PC-9 (cell line): ENCODE measurements around the gene SFI1.

Experiments
- EZH2 ChIP-seq: fragments of 200-600 bp; sonication (generic); IDR thresholded peaks from 2 replicates; pipeline ENCODE4 v1.8.0; 2017; ENCODE audit warnings: antibody characterized with exemption, low read depth
- TF ChIP-seq, protein P1 (sequence below): fragments of 200-600 bp; sonication (generic); conservative IDR thresholded peaks from 2 replicates; pipeline ENCODE4 v1.6.1; 2017; ENCODE audit warnings: mixed run types, antibody characterized with exemption, mild to moderate bottlenecking, moderate library complexity

GRCh38 chr22:31604137-31604705, 107.9 kb downstream of the SFI1 start:
- TF ChIP-seq, protein P1, sequence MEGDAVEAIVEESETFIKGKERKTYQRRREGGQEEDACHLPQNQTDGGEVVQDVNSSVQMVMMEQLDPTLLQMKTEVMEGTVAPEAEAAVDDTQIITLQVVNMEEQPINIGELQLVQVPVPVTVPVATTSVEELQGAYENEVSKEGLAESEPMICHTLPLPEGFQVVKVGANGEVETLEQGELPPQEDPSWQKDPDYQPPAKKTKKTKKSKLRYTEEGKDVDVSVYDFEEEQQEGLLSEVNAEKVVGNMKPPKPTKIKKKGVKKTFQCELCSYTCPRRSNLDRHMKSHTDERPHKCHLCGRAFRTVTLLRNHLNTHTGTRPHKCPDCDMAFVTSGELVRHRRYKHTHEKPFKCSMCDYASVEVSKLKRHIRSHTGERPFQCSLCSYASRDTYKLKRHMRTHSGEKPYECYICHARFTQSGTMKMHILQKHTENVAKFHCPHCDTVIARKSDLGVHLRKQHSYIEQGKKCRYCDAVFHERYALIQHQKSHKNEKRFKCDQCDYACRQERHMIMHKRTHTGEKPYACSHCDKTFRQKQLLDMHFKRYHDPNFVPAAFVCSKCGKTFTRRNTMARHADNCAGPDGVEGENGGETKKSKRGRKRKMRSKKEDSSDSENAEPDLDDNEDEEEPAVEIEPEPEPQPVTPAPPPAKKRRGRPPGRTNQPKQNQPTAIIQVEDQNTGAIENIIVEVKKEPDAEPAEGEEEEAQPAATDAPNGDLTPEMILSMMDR = no peak
- TF ChIP-seq EZH2 = no peak
